Endodermal cell (in vitro differentiated cells): Measurements from ENCODE around the gene PRDM15. TPM values are rescaled to one million over a fixed set of nuclear protein-coding genes. Genes with fewer than 3 reads are reported as not detected.

ENCODE experiments used
- DNase-seq: peaks from one replicate; pipeline ENCODE4 v3.0.0-alpha.2; 2017
- H3K27ac ChIP-seq: 2 replicates; pipeline ENCODE4 v1.5.1; 2013; ENCODE audit warnings: mild to moderate bottlenecking, low read depth, low read length, moderate library complexity
- H3K27me3 ChIP-seq: 2 replicates; pipeline ENCODE4 v1.6.1; 2013; ENCODE audit warnings: mild to moderate bottlenecking, low read length, moderate library complexity; ENCODE audit not compliant: insufficient read depth, control insufficient read depth, poor library complexity, severe bottlenecking
- H3K36me3 ChIP-seq: 2 replicates; pipeline ENCODE4 v1.7.0; 2013; ENCODE audit warnings: mild to moderate bottlenecking, low read length, moderate library complexity; ENCODE audit not compliant: control insufficient read depth, insufficient read depth
- H3K4me1 ChIP-seq: one replicate; pipeline ENCODE4 v1.7.0; 2013; ENCODE audit warnings: low read length; ENCODE audit not compliant: control insufficient read depth, insufficient read depth
- H3K4me3 ChIP-seq: 2 replicates; pipeline ENCODE4 v1.5.1; 2013; ENCODE audit warnings: mild to moderate bottlenecking, low read length, moderate library complexity
- H3K9ac ChIP-seq: 2 replicates; pipeline ENCODE4 v1.6.1; 2013; ENCODE audit warnings: mild to moderate bottlenecking, low read length, moderate library complexity; ENCODE audit not compliant: poor library complexity, severe bottlenecking; ENCODE audit errors: extremely low read depth
- H3K9me3 ChIP-seq: 2 replicates; pipeline ENCODE4 v1.6.1; 2013; ENCODE audit warnings: mild to moderate bottlenecking, low read length, moderate library complexity; ENCODE audit not compliant: control insufficient read depth
- H3K27ac Mint-ChIP-seq: 2 replicates; pipeline ENCODE4 v1.8.0; 2020; ENCODE audit warnings: mixed read lengths
- H3K27me3 Mint-ChIP-seq: 2 replicates; pipeline ENCODE4 v1.8.0; 2021; ENCODE audit warnings: mild to moderate bottlenecking, mixed read lengths; ENCODE audit not compliant: insufficient read depth
- H3K36me3 Mint-ChIP-seq: 2 replicates; pipeline ENCODE4 v1.8.0; 2020; ENCODE audit warnings: low read depth, mixed read lengths
- H3K4me1 Mint-ChIP-seq: 2 replicates; pipeline ENCODE4 v1.8.0; 2020; ENCODE audit warnings: mixed read lengths
- H3K4me3 Mint-ChIP-seq: 2 replicates; pipeline ENCODE4 v1.8.0; 2020; ENCODE audit warnings: mild to moderate bottlenecking, moderate library complexity, mixed read lengths
- H3K9me3 Mint-ChIP-seq: 2 replicates; pipeline ENCODE4 v1.8.0; 2020; ENCODE audit warnings: mild to moderate bottlenecking, mixed read lengths
- WGBS, 2 experiments: methylation state at CpG; one replicate each; pipeline versions ENCODE4 v1.1.5 to v1.1.7; 2013; ENCODE audit warnings: missing lambda C conversion rate in 2 of 2, mixed read lengths in 1 of 2; ENCODE audit not compliant: insufficient coverage in 1 of 2, insufficient read length in 1 of 2; 5-methylcytosine and 5-hydroxymethylcytosine counted together
- total RNA-seq, 2 donors: library from RNA; stranded (reverse); fragmentation: NEBNext Ultra II Directional in 1 of 2; extraction: Animal tissue kit (Norgen Biotek cat#: 25700) in 1 of 2; gene quantifications; 2 replicates in 1 of 2; 3 replicates in 1 of 2; pipeline ENCODE4 v1.2.1, GENCODE V29; 2021
- TF ChIP-seq, protein P1 (sequence below): fragments of 200-600 bp; sonication (generic); conservative IDR thresholded peaks from 2 replicates; pipeline ENCODE4 v1.5.0; 2021; ENCODE audit warnings: antibody characterized with exemption, mild to moderate bottlenecking

PRDM15 gene
- total RNA-seq, 2 donors from 2014 or later: 8.8 to 10.1 TPM

DNA sequence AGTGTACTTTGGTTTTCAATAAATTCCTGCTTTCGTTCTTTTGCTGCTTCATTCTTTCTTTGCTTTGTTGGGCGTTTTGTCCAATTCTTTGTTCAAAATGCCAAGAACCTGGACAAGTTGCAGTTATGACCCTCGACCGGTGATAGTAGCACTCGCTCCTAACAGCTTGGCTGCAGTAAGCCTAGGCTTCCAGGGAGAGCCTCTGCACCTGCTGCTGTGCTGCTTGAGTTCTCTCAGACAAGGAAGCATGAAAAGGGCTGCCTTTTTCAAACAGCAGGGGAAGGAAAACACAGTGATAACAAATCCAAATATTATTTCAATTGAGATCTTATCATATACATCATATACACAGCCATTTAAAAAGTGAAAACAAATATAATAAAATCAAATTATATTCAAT is 99.5 kb downstream of the PRDM15 start:
- 80 to 89% methylated on average over 5 of the region's 5 CpGs for WGBS, 2 experiments
- Mint-ChIP-seq H3K9me3 (no peaks in the 10 kb centered on the region), H3K36me3 (no peaks in the 10 kb centered on the region), H3K4me1 (peaks cover 5% of the 10 kb centered on the region), H3K4me3 (no peak overlapping the region), H3K27me3 (peaks cover 10% of the 10 kb centered on the region), H3K27ac (no peak overlapping the region)
- peak; percentile 36 for DNase-seq
- TF ChIP-seq, protein P1, sequence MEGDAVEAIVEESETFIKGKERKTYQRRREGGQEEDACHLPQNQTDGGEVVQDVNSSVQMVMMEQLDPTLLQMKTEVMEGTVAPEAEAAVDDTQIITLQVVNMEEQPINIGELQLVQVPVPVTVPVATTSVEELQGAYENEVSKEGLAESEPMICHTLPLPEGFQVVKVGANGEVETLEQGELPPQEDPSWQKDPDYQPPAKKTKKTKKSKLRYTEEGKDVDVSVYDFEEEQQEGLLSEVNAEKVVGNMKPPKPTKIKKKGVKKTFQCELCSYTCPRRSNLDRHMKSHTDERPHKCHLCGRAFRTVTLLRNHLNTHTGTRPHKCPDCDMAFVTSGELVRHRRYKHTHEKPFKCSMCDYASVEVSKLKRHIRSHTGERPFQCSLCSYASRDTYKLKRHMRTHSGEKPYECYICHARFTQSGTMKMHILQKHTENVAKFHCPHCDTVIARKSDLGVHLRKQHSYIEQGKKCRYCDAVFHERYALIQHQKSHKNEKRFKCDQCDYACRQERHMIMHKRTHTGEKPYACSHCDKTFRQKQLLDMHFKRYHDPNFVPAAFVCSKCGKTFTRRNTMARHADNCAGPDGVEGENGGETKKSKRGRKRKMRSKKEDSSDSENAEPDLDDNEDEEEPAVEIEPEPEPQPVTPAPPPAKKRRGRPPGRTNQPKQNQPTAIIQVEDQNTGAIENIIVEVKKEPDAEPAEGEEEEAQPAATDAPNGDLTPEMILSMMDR: no peak
- Histone ChIP-seq H3K4me1 (no peaks in the 10 kb centered on the region), H3K9ac (no peak overlapping the region), H3K27ac (no peak overlapping the region), H3K27me3 (peaks cover 7% of the 10 kb centered on the region), H3K36me3 (no peaks in the 10 kb centered on the region), H3K9me3 (no peaks in the 10 kb centered on the region), H3K4me3 (no peak overlapping the region)

DNA sequence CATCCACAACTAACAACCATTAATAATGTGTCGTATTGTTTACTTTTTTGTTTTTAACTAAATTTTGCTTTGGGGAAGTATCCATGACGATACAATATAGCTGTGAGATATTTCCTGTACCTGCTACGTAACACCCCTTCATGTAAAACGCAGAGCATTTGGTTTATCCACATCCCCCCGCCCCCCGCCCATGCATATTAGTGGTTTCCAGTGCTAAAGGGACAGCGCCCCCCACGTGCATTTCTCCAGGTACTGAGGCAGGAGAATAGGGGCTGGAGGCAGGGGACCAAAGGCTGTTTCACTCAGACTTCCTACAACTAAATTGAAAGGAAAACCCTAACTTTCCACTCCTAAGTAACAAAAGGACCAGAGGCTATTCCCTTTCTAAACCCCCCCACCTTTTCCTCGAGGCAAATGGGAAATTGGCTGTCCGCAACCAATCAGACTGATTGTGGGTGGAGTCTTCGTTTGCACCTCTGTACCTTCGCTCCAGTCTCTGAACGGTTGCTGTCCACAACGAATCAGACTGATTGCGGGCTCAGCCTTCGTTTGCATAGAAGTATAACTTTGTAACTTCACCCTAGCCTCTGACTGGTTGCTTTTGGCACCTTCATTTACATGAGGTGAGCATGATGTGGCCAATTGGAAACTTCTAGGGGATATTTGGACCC is 100.1 kb downstream of the PRDM15 start:
- H3K4me3 ChIP-seq: no peak overlapping the region
- H3K4me3 Mint-ChIP-seq: peak overlapping the region; percentile 13
- TF ChIP-seq, protein P1: no peak
- no peaks in the 10 kb centered on the region for H3K4me1 ChIP-seq
- H3K9ac ChIP-seq: no peak overlapping the region
- peaks cover 10% of the 10 kb centered on the region for H3K27me3 Mint-ChIP-seq
- H3K27ac ChIP-seq: no peak overlapping the region
- peaks cover 5% of the 10 kb centered on the region for H3K4me1 Mint-ChIP-seq
- peaks cover 7% of the 10 kb centered on the region for H3K27me3 ChIP-seq
- DNase-seq: peak; percentile 69
- H3K36me3 Mint-ChIP-seq: no peaks in the 10 kb centered on the region
- H3K36me3 ChIP-seq: no peaks in the 10 kb centered on the region
- 32 to 34% methylated on average over 6 to 14 of the region's 16 CpGs for WGBS, 2 experiments
- H3K27ac Mint-ChIP-seq: no peak overlapping the region
- no peaks in the 10 kb centered on the region for H3K9me3 ChIP-seq
- no peaks in the 10 kb centered on the region for H3K9me3 Mint-ChIP-seq

DNA sequence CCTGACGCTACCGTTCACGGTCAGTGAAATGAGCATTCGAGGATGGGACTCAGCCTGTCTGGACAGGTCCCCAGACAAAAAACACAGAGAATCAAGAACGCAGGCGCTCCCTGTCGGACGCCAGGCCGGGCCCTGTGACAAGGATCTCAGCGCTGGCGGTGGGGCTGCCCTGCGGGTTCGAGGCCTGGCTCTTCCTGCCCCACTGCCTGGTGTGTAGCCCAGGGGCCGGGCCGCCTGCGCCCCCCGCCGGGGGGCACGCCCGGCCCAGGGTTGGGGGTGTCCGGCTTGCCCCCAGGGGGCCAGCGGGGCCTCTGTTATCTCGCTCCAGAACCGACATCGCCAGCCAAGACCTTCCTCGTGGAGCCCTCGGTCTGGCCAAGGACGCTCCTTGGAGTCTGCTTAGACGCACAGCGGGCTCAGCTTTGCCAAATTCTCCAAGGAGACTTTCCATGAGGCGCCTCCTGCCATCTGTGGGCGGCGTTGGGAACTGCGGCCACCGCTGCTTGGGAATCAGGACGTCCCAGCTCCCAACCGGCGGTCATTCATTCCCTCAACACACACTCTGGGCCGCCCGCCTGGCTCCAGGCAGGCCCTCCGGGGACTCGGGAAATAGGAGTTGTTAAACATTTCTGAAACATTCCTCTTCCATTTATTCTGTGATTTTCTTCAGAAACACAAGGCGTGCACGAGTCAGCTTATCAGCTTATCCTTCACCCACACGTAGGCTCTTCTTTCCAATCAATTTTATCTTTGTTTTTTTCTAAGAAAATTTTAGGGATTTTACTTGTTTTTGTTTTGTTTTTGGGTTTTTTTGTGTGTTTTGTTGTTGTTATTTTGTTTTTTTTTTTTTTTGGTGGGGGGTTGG is 101.0 kb downstream of the PRDM15 start:
- H3K36me3 Mint-ChIP-seq: no peaks in the 10 kb centered on the region
- H3K27me3 Mint-ChIP-seq: peaks cover 10% of the 10 kb centered on the region
- Histone ChIP-seq H3K27me3 (peaks cover 7% of the 10 kb centered on the region), H3K27ac (no peak overlapping the region), H3K4me3 (no peak overlapping the region), H3K9ac (no peak overlapping the region), H3K9me3 (no peaks in the 10 kb centered on the region), H3K4me1 (no peaks in the 10 kb centered on the region), H3K36me3 (no peaks in the 10 kb centered on the region)
- H3K9me3 Mint-ChIP-seq: no peaks in the 10 kb centered on the region
- DNase-seq: peak; percentile 98
- 30 to 31% methylated on average over 19 to 45 of the region's 45 CpGs for WGBS, 2 experiments
- TF ChIP-seq, protein P1: peak; percentile 96
- peaks cover 5% of the 10 kb centered on the region for H3K4me1 Mint-ChIP-seq
- H3K4me3 Mint-ChIP-seq: no peak overlapping the region
- H3K27ac Mint-ChIP-seq: no peak overlapping the region
